Activated CD8-positive, alpha-beta memory T cell treated with anti-CD3 and anti-CD28 coated beads for 48 hours (primary cell): ENCODE results near the gene RASSF1.

ENCODE experiments used
- DNase-seq, 3 experiments: peaks; one replicate each; pipeline ENCODE4 v3.0.0-alpha.2; 2020; ENCODE audit warnings: low read depth in 2 of 3, low spot score in 2 of 3

Gene RASSF1

DNA sequence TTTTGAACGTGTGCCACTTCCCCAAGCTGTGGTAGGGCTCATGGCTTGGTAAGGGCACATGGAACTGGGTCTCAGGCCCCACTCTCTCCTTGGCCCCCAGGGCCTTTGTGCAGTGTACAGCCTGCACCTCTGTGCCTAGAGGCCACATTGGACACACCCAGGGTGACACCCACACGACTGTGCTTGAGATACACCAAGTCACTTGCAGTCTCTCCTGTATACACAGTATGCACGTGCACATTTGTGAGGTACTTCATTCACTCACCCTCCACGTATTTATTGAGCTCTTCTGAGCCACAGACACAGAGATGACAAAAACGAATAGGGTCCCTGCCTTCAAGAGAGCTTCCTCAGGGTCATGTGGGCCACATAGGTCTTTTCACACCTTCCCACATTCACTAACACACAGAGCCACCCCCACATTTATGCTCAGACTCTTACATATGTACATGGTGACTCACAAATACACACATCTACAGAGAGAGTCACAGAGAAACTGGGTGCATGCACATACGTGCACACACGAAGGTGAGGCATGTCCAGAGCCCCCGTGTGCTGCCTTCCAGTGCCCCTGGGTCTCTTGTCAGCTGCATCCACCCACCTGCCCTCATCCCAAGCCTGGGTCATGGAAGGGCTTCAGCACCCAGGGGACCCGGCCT lies 28.5 kb upstream of the RASSF1 start:
- no peak for DNase-seq

DNA sequence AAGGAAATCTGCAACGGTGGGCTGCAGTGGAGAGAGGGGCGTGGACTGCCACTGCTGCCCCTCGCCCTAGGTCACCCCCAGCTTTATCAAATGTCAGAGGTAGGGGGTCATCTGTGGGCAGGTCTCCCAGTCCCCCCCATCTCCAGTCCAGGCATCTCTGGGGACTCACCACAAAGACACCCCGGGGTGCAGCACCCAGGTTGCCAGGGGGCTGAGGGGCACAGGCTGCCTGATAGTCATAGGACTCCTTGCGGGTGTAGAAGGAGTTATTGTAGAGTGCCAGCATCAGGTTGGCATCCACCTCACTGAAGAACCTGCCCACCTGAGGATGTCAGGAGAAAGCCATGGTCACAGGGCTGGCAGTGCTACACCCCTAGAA lies 25.2 kb upstream of the RASSF1 start:
- DNase-seq = no peak

DNA sequence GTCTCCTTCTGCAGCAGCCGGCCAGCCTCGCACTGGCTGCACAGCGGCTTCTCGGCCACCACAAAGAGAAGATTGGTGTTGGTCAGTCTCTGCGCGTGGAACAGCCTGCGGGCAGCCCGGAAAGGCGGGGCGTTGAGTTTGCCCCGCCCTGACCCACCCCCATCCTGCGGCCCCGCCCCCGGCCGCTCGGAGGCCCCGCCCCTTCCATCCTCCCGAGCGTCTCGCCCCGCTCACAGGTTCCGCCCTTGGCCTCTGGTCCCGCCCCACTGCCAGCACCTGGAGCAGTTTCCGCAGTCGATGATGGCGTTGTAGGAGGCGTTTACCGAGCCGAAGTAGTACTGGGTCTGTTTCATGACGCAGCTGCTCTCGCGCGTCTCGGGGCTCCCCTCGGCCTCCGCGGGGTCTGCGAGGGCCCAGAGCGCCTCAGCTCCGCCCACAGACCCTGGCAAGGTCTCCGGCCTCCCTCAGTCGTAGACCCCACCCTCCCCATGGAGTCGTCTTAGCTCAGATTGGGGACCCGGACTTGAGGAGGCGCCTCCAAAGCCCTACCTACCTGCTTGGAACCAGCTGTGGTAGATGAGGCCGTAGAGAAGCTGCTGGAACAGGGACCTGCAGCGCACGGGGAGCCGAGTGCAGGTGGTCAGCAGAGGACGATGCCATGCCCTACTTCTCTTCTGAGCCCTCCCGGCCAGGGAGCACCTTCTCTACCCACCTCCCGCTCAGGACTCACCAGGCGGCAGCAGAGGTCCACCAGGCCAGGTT lies 24.6 kb upstream of the RASSF1 start:
- peak; percentile 75 to 86 (median 78) for DNase-seq

DNA sequence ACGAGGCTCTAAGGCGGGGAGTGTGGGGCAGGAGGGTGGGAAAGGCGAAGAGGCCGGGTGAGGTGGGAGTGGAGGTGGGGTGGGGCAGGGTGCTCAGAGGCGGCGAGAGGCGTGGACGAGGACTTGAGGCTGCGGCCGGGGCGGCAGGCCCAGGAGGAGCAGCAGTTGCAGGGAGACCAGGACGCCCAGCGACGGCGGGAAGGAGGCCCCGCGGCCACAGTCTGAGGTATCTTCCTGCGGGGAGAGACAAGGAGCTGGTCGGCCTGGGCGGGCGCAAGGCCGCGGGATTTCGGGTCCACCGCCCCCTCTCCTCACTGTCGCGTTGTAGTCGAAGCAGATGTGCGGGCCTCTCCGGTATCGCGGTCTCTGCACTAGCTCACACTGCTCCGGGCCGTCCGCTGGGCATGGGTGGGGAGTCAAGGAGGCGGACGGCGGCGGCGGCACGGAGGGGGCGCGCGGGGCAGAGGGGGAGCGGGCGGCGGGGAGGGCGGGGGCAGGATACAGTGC lies 24.0 kb upstream of the RASSF1 start:
- no peak for DNase-seq

DNA sequence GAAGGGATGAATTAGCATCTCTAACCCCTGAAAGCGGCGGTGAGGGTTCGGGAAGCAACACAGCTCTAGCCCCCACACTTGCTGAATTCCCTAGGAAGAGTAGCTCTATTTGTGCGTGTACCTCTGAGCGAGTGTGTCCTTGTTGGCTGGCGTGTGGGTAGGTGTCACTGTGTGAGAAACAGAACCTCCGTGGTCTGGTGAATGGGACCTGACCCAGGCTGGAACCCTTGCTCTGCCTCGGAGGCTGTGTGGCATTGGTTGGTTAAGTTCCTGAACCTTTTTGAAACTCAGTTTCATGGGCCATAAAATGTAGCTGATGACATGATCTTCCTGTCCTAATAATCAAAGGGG lies 19.1 kb upstream of the RASSF1 start:
- DNase-seq = no peak

DNA sequence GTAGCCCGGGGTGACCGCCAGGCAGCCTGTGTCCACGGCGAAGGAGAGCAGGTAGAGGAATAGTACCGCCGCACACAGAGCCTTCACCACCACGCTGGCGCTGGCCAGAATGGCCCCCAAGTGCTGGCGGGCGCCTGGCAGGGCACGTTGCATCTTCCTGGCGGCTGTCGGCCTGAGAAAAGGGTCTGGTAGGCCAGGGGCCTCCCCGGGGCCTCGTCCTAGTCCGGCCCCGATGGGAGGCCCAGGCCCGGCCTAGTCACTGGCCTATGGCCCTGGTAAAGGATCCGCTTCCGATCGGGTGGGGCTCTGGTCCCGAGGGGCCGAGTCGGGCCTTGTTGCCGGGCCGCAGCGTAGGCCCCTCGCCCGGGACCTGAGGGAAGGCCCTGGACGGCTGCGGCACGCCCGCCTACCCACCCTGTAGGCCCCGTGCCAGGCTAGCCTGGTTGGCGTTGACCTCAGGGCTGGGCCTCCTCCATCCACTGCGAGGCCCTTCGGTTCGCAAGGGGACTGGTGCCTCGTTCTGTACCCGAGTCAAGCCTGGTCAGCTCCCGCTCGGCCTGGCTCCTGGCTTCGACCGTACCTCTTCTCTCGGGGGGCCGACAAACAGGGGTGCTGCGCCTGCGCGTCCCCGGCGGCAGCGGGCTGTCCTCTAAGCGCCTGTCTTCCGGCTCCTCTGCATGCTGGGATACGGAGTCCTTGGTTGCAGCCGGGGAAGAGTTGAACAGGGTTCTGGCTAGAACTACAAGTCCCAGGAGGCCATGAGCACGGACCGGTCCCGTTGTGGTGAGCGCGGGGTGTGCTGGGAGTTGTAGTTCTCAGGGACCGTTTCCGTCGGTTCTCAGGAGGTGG lies 18.5 kb upstream of the RASSF1 start, which contains the start of gene TMEM115:
TSS of gene TMEM115 (minus strand) at position 611 of the 849 bp plus-strand sequence. CDS start at position 153, 458 bp downstream.
- DNase-seq = peak; percentile 76 to 87 (median 81)

DNA sequence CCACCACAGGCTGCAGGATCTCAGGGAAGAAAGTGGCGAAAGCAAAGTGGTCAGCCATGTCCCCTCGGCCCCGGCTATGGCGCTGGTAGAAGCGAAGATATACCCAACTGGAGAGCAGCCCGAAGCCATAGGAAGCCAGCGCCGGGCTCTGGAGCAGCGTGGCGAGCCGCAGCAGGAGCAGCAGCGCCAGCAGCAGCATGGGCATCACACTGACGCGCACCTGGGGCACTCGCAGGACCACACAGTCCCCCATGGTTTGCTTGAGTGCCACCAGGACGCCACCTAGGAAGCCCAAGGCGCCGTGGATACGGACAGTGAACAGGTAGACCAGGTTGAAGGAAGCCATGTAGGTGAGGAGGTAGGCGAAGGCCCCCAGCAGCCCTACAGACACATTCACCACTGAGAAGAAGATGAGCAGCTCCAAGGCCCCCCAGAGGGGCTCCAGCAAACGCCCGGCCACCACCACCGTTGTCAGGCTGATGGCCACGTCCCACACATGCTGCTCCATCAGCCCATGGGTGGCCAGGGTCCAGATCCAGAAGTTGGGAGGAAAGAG lies 17.8 kb upstream of the RASSF1 start:
- no peak for DNase-seq

DNA sequence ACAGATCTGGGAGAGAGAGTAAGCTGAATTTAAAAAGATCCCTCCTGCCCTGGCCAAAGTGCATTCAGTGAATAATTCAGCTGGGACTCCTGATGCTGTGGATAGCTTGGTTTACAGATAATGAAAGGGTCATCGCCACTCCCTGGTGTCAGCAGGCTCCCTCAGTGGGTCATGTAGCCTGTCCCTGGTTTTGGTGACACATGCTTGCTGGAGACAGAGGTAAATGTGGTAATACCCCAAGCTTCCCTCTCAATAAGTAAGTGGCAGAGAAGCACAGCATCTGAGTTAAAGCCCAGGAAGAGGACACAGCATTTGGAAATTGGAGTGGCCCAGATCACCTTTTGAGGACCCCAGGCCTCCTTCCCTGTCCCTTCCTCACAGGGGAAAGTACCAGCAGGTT lies 16.8 kb upstream of the RASSF1 start:
- no peak for DNase-seq

DNA sequence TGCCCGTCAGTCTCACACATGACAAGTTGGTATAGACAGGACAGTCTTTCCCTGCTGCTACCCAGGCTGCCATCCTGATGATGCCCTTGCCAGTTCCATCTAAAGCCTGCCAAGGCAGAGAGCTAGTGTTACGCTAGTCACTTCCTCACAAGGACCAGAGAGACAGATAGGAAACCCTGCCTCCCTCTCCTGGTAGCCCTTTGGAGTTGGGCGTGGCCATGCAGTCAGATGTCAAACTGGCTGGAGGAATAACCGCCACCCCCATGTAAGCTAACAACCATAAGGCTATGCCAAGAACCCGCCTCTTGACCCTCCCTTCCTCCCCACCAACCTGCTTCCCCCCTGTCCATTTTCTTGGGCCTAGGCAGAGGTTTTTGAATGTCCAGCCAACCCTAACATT lies 15.9 kb upstream of the RASSF1 start:
- DNase-seq = no peak

DNA sequence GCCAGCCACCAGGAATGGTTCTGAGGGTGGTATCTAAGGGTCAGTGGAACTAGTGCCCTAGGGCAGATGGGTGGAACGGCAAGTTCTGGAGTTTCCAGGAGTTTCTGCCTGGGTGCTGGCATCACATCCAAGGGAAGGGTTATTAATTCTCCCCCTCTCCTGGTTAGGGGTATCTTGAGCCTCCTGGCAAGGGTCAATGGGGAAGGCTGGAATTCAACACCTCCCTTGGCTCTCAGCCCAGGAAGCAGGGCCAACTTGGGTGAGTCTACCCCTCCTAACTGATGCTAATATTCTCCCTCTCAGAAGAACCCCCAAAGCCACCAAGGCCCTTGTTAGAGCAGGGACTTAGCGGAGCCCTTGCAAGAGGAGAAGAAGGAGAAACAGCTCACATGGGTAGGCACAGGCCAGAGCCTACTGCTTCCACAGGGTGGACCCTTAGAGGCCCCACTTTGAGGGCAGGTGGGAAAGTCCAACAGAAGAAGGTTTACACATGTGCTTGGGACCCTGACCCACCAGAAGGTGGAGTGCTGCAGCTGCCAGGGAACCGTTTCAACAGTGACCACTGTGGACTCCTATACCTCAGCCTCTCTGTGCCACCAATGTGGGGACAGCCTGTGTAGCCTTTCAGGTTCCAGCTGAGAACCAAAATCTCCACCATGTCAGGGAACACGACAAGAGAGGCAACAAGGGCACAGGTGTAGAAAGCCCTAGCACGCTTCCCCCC lies 15.4 kb upstream of the RASSF1 start:
- no peak for DNase-seq

DNA sequence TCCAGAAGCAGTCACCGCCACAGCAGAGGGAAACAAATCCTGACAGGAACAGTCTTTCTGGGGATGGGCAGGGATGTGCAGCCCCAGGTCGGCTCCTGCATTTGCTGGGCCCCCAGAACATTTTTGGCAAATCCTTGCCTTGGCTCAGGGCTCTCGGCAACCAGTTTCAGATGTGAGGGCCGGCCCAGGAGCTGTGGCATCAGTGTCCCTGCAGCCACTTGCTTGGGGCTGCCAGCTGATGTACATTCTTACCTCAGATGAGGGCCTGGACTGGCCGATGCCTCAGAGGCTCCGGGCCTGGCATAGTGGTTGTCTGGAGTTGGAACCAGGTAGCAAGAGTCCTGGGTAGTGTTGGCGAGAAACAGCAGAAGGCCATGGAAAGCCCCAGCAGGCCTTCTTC lies 14.2 kb upstream of the RASSF1 start:
- no peak for DNase-seq

DNA sequence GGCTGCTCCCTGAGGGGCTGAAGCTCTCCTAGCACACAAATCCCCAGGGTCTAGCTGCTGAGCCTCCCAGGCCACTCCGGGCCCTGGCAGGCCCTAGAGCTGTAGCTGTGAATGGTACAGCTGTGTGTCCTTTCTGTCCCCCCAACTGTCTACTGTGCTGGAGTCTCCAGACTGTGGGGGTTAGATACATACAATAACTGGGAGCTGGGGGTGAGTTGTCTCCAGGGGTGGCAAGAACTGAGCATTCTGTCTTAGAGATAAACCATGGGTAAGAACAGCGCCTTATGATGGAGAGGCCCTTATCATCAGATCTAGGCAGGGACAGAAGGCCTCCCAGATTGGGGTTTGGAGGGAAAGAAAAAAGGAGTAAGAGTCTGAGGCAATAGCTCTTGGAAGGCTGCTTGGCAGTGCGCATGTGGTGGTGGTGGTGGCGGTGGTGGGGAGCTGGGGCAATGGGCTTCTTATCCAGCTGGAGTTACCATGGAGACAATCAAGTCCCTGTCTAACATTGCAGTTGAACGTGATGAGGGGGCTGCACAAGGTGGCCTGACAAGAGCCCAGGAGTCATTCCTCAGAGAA lies 13.6 kb upstream of the RASSF1 start:
- no peak for DNase-seq

DNA sequence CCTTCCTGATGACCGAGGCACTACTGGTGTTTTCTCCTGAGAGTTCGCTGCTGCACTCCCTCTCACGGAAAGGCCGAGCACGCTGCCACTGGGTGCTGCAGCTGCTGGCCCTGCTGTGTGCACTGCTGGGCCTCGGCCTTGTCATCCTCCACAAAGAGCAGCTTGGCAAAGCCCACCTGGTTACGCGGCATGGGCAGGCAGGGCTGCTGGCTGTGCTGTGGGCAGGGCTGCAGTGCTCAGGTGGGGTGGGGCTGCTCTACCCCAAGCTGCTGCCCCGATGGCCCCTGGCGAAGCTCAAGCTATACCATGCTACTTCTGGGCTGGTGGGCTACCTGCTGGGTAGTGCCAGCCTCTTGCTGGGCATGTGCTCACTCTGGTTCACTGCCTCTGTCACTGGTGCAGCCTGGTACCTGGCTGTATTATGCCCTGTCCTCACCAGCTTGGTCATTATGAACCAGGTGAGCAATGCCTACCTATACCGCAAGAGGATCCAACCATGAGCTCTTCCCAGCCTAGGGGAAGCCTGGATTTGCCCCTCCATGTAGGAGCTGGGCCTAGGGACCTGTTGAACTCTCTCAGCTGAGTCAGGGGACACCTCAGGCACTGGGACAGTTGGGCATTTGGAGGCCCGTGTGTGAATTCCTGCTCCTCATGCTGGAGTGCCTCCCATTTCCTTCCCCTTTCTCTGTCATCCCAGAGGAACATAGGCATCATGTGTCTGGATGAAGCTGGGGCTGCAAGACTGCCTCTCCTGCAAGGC lies 12.8 kb upstream of the RASSF1 start:
- DNase-seq = no peak

DNA sequence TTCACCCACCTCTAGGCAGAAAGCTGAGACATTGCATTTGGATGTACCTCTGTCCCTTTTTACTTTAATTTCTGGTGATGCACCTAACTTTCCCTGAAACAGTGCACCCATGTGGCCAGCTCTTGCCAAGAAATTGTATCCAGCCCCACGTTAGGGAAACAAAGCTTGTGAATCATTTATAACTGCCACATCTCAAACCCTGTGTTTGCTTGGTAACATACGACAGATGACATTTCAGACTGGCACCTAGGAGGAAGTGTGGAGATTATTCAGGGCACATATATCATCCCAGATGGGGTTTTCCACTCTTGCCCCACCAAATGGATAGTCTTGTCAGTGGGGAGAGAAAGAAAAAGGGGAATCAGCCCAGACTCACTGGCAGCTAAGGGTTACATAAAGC lies 12.1 kb upstream of the RASSF1 start:
- DNase-seq = no peak

DNA sequence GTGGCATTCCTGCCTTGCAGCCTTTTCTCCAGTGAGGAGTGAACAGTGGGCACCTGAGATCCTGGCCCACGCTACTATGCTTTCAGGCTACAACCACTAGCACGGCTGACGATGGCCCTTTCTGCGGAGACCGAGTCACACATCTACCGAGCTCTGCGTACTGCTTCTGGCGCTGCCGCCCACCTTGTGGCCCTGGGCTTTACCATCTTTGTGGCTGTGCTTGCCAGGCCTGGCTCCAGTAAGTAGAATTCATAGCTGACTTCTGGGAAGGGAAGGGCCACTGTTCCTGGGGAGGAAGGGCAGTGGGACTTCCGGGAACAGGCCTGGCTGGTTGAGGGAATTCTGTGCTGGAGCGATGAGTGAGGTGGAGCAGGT lies 10.7 kb upstream of the RASSF1 start:
- no peak for DNase-seq

DNA sequence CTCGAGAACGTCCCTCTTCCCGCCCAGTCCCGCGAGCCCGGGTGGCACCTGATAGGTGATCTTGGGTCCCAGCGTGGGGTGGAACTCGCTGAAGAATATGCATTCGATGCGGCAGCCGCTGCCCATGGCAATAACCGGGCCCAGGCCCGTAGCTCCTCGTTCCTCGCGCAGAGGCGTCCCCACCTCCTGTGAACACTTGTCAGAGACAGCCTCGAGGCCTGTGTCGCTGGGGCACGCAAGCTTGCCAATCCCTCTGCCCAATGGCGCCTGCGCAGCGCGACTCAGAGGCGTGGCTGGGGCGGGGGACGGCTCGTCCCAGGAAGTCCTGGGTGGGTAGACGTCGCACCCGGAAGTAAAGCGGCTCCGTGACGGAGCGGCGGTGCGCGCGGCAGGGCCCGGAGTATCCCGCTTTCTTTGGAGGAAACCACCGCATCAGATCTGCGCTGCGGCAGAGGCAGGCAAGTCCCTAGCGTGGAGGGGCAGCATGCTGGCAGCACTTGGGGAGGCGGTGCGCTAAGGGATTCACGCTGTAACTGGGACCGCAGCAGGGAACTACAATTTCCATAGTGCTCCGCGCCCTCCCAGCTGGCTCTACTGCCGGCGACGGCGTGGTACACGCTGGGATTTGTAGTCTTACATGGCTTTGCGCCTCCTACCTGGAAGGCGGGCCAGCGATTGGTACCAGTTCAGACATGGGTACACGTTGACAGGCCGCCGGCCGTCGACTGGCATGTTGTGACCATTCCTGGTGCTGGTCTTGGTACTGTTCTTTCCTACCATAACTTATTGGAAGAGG lies 10.1 kb upstream of the RASSF1 start, which contains the start of the genes CYB561D2 and NPRL2:
TSS of gene CYB561D2 (plus strand) at position 336 of the 796 bp plus-strand sequence. CDS start 572 bp downstream, outside the sequence.
TSS of gene NPRL2 (minus strand) at position 249 of the 796 bp plus-strand sequence. CDS start at position 126, 123 bp downstream.
- DNase-seq = peak; percentile 95 to 99 (median 97)

DNA sequence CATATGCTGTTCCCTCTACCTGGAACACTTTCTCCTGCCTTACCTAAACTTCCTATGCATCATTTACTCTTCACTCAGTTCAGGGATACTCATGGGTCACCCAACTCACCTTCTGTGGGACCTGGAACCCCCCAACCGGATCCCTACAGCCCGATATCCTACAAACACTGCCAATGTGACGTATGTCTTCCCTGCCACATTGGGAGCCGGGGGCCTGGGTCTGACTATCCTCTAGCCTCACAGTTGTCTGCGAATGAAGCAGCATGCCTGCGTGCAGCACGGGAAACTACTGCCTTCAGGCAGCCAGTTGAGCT lies 9.5 kb upstream of the RASSF1 start:
- DNase-seq = no peak

DNA sequence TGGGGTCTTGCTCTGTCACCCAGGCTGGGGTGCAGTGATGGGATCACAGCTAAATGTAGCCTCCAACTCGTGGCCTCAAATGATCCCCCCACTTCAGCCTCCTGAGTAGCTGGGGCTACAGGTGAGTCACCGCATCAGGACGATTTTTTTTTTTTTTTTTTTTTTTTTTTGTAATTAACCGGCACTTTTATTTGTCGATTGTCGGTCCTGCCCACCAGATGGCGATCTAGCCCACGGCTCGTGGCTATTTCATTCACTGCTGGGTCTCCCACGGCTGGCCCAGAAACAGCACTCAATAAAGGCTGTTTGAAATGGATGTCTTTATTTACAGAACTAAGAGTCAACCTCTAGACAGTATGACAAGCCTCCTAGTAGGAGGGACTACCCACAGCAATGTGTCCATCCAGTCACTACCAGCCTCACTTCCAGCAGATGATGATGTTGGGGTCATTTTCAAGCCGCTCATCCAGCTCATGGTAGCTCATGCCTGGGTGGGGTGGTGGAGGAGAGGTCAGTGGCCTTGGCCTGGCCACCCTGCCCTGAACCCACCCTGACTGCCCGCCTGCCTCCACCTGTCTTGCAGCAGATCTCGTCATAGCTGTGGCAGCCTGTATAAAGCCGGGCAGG lies 6.7 kb upstream of the RASSF1 start:
- DNase-seq = no peak
